Measurements from ENCODE around the gene DCD. TPM values are rescaled to one million over a fixed set of nuclear protein-coding genes. Genes with fewer than 3 reads are reported as not detected.
A peak's percentile ranks its signal among the peaks of the same experiment; 100 is the strongest.

DCD gene
- total and polyA plus RNA-seq, 9 of the 15 experiments (the other 6 are each of a cell fraction or from before 2014, with no cell fraction given) = not detected

GRCh38 chr12:54616933-54617680 lies 31.1 kb downstream of the DCD start:
- Histone ChIP-seq H3K4me3 (no peak overlapping the region), H3K27ac (ENCODE audit: extremely low read depth, low read depth, low read length) (no peak overlapping the region), H3K79me2 (ENCODE audit: control insufficient read depth, insufficient read depth, low read length) (no peaks in the 10 kb centered on the region), H3K36me3 (ENCODE audit: control insufficient read depth, insufficient read depth, low read length) (no peaks in the 10 kb centered on the region), H3K9me1 (ENCODE audit: control insufficient read depth, insufficient read depth, low read length) (no peaks in the 10 kb centered on the region), H3K4me1 (replicated peaks in 1 of 2; ENCODE audit: control insufficient read depth in 2 of 2, insufficient read depth in 2 of 2, low read length in 2 of 2) (no peaks in the 10 kb centered on the region), H3K27me3 (ENCODE audit: control insufficient read depth in 2 of 2, insufficient read depth in 2 of 2, low read length in 2 of 2) (peaks cover 0 to 28% of the 10 kb centered on the region in 2 experiments; a peak in 2 of 5 replicates), H4K20me1 (replicated peaks; ENCODE audit: control insufficient read depth, insufficient read depth, low read length) (no peaks in the 10 kb centered on the region), H3K4me2 (ENCODE audit: insufficient read depth, low read length) (no peak overlapping the region), H3K9ac (ENCODE audit: insufficient read depth in 1 of 2, low read depth in 2 of 2, low read length in 2 of 2) (no peak overlapping the region; a peak in 1 of 4 replicates), H3K9me3 (replicated peaks; ENCODE audit: control insufficient read depth, insufficient read depth, low read depth, low read length) (no peaks in the 10 kb centered on the region), H2AFZ (ENCODE audit: low read depth, low read length) (no peak overlapping the region)
- TF ChIP-seq SPI1 (IDR thresholded peaks at IDR 0.05; ENCODE audit: borderline replicate concordance, low read depth, low read length) = peak; percentile 77
- no peak for TF ChIP-seq DPF2 (IDR thresholded peaks at IDR 0.05)
- TF ChIP-seq SMAD3 (CRISPR knock-in tag; conservative IDR thresholded peaks at IDR 0.05) = no peak
- peak; percentile 42; the same call in 1 of the 2 replicates for TF ChIP-seq NFIC (IDR thresholded peaks at IDR 0.05)
- no peak for TF ChIP-seq U2AF2 (optimal IDR thresholded peaks at IDR 0.05; ENCODE audit: low read depth, low read length)
- intact Hi-C loops (cut with micrococcal nuclease) = no loop called here
- in situ Hi-C loops (cut with MboI) = no loop called here
- DNase-seq (ENCODE audit: extremely low read depth in 1 of 4, low spot score in 3 of 4) (no peak), ATAC-seq (no peak), FAIRE-seq (no peak)
- 0% methylated on average over 6 of the region's 6 CpGs for WGBS (ENCODE audit: insufficient coverage, low coverage, missing lambda C conversion rate)
- no TSS peak for BruUV-seq (replicated peaks)
- ChIA-PET POLR2A (no interaction called here), CTCF (ENCODE audit: low intra/inter-chr PET ratio) (interaction anchor here (0.5 kb wide), 1 partner anchor 933 kb away, joined by 3 read pairs; no protein-coding TSS in a partner anchor)

- intact Hi-C loops (cut with micrococcal nuclease) = no loop called here
- no peak for DNase-seq (ENCODE audit: extremely low read depth in 1 of 4, low spot score in 3 of 4)
- in situ Hi-C loops (cut with MboI) = no loop called here
- Histone ChIP-seq H3K27ac (ENCODE audit: extremely low read depth, low read depth, low read length) (no peak overlapping the region), H3K27me3 (ENCODE audit: control insufficient read depth in 2 of 2, insufficient read depth in 2 of 2, low read length in 2 of 2) (peaks cover 0 to 44% of the 10 kb centered on the region in 2 experiments; a peak in 2 of 5 replicates), H3K9ac (ENCODE audit: insufficient read depth in 1 of 2, low read depth in 2 of 2, low read length in 2 of 2) (no peak overlapping the region), H3K36me3 (ENCODE audit: control insufficient read depth, insufficient read depth, low read length) (no peaks in the 10 kb centered on the region), H3K79me2 (ENCODE audit: control insufficient read depth, insufficient read depth, low read length) (no peaks in the 10 kb centered on the region), H3K4me2 (ENCODE audit: insufficient read depth, low read length) (no peak overlapping the region), H4K20me1 (replicated peaks; ENCODE audit: control insufficient read depth, insufficient read depth, low read length) (no peaks in the 10 kb centered on the region), H2AFZ (ENCODE audit: low read depth, low read length) (no peak overlapping the region), H3K9me1 (ENCODE audit: control insufficient read depth, insufficient read depth, low read length) (no peaks in the 10 kb centered on the region), H3K4me3 (no peak overlapping the region), H3K9me3 (replicated peaks; ENCODE audit: control insufficient read depth, insufficient read depth, low read depth, low read length) (no peaks in the 10 kb centered on the region), H3K4me1 (replicated peaks in 1 of 2; ENCODE audit: control insufficient read depth in 2 of 2, insufficient read depth in 2 of 2, low read length in 2 of 2) (no peaks in the 10 kb centered on the region)
- FAIRE-seq = no peak
- 0% methylated on average over 1 of the region's 1 CpG for WGBS (ENCODE audit: insufficient coverage, low coverage, missing lambda C conversion rate)
- ChIA-PET CTCF (ENCODE audit: low intra/inter-chr PET ratio) (no interaction called here), POLR2A (no interaction called here)
- ATAC-seq = no peak
- BruUV-seq (replicated peaks) = no TSS peak
- no peak for TF ChIP-seq NKRF (IDR thresholded peaks at IDR 0.05; ENCODE audit: borderline replicate concordance)
- TF ChIP-seq GABPB2 (CRISPR knock-in tag; conservative IDR thresholded peaks at IDR 0.05) = no peak
- TF ChIP-seq EGR1 (conservative IDR thresholded peaks at IDR 0.05) = no peak
- TF ChIP-seq ZNF239 (CRISPR knock-in tag; IDR thresholded peaks at IDR 0.05) = no peak
- no peak for TF ChIP-seq ZKSCAN3 (CRISPR knock-in tag; IDR thresholded peaks at IDR 0.05)
- no peak for TF ChIP-seq ZNF584 (CRISPR knock-in tag; IDR thresholded peaks at IDR 0.05; ENCODE audit: low read depth)
- TF ChIP-seq ZNF282 (CRISPR knock-in tag; IDR thresholded peaks at IDR 0.05) = no peak
- no peak for TF ChIP-seq CAMTA2 (CRISPR knock-in tag; conservative IDR thresholded peaks at IDR 0.05)
- no peak for TF ChIP-seq KLF10 (CRISPR knock-in tag; IDR thresholded peaks at IDR 0.05)
- no peak for TF ChIP-seq ILF3 (IDR thresholded peaks at IDR 0.05; ENCODE audit: borderline replicate concordance)
- no peak for TF ChIP-seq DPF2 (IDR thresholded peaks at IDR 0.05)
These were observed 35.9 kb downstream of the DCD start for GRCh38 chr12:54612225-54612750.
